HG03575 (cell line): ENCODE measurements around the gene MICOS13.

Experiments used
- ATAC-seq: cut with Tn5 transposase; IDR thresholded peaks from one replicate; pipeline ENCODE4 v1.9.1; 2021; ENCODE audit not compliant: unreplicated experiment, insufficient number of reproducible peaks, low FRiP score; ENCODE audit errors: extremely low read depth

MICOS13 gene

GRCh38 chr19:5644037-5644436 lies 36.3 kb downstream of the MICOS13 start:
- no peak for ATAC-seq

- ATAC-seq: no peak
Observed at GRCh38 chr19:5643060-5643459, 37.3 kb downstream of the MICOS13 start.

DNA sequence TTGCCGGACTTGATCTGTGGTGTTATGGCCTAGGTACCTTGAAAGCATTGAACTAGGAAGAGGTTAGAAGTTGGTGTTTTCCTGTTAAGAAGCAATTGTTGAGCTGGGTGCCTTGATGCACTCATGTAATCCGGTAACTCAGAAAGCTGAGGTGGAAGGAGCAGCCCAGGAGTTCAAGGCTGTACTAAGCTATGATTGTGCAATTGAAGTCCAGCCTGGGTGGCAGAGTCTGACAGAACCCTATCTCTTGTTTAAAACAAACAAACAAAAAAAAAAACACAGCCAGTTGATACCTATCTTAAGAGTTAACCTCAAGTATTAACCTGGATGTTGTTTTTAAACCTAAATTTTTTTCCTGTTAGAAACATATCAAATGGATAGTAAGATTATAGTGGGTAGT lies 38.1 kb downstream of the MICOS13 start:
- ATAC-seq: no peak

GRCh38 chr19:5641171-5641570 lies 39.1 kb downstream of the MICOS13 start:
- ATAC-seq: no peak

- ATAC-seq: no peak
Observed at GRCh38 chr19:5637971-5638370, 42.3 kb downstream of the MICOS13 start.

DNA sequence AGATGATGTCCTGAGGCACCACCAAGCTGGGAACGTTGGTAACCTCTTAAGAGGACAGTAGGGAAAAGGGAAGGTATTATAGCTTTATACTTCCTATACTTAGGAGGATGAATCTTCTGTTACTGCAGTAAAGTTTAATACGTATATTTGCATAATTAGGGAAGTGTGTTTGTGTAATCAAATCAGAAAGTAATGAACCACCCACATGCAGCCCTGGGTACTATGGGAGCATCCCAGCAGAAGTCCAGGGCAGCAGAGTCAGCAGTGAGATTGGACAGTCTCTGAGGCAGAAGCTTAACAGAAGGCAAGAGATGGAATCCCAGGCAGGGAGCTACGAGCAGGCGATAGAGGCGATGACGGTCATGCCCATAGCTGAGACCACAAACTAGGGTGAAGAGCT lies 44.9 kb downstream of the MICOS13 start:
- ATAC-seq: no peak

- no peak for ATAC-seq
Observed at GRCh38 chr19:5632657-5633056, 47.7 kb downstream of the MICOS13 start.

DNA sequence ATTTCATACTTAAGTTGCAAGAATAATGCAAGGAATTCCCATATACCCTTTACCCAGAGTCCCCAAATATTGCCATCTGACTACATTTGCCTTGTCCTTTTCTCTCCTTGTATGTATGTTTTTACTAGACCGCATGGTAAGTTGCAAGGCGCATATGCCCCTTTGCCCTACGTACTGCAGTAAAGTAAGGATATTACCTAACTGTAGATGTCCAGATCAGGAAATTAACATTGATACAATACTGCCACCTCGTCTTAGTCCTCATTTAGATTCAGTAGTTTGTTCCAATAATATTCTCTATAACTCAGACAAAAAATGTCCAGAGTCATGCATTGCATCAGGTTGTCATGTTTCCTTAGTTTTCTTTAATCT lies 48.1 kb downstream of the MICOS13 start:
- ATAC-seq: no peak

- ATAC-seq: no peak
Observed at GRCh38 chr19:5631567-5632240, 48.6 kb downstream of the MICOS13 start.

DNA sequence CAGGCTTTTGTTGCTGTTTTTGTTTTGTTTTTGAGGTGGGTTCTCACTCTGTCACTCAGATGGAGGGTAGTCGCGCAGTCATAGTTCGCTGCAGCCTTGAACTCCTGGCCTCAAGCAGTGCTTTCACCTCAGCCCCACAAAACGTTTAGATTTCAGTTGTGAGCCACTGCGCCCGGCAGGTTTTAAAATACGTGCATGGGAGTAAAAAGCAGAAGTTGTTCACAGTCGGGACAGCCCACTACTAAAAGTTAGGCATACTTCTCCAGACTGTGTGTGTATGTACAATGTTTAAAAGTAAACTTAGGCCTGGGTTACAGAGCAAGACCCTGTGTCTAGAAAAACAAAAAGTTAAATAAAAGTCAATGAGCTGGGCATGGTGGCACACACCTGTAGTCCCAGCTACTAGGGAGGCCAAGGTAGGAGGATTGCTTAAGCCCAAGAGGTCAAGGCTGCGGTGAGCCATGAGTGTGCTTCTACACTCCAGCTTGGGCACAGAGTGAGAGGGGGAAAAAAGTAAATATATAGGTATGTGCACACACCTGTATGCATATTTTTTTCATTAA lies 51.3 kb downstream of the MICOS13 start:
- ATAC-seq: no peak

- no peak for ATAC-seq
Observed at GRCh38 chr19:5628461-5628860, 51.9 kb downstream of the MICOS13 start.
